HG02970 (cell line): ENCODE measurements around the gene SLC13A4.
"Not testable (repeated sequence)": the region's sequence is repeated elsewhere in the genome, so short reads cannot be mapped to it uniquely, and the experiment has no call there.

Experiments
- ATAC-seq: cut with Tn5 transposase; IDR thresholded peaks from one replicate; pipeline ENCODE4 v1.9.1; 2021; ENCODE audit warnings: mild to moderate bottlenecking, moderate library complexity, moderate number of reproducible peaks; ENCODE audit not compliant: unreplicated experiment, low FRiP score

The SLC13A4 gene

DNA sequence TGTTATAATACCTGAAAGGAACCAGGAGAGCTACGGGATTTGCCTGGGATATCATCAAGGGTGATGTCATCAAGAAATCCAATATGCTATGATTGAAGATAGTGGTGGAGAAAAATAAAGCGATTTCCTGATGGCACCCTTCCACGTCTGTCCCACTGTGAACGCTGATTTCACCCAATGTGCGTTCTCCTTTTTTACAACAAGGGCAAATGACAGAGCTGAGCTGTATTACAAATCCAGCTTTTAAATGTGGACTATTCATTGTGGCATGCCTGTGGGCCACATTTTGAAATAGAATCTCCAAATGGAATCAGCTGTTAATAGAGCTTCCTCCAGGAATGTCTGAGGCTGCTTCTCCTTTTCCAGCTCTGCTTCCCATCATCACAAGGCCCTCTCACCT lies 23.3 kb downstream of the SLC13A4 start:
- no peak for ATAC-seq

DNA sequence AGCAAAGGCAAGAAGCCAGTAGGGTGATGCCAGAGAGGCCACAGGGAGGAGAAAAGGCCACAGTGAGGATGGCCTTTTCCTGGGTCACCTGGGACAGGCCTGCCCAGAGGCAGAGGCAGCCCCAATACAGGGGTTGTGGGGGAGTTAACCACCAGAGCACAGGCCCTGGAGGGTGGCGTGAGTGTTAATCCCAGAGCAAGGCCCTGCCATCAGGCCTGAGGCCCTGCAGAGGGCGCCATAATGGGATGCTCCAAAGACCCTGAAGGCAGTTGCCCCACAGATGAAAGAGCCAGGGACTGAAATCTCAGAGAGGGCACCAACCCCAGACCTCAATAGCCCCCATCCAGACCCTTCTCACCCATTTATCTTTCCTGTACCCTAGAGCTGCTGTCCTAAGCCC lies 23.9 kb downstream of the SLC13A4 start:
- no peak for ATAC-seq

DNA sequence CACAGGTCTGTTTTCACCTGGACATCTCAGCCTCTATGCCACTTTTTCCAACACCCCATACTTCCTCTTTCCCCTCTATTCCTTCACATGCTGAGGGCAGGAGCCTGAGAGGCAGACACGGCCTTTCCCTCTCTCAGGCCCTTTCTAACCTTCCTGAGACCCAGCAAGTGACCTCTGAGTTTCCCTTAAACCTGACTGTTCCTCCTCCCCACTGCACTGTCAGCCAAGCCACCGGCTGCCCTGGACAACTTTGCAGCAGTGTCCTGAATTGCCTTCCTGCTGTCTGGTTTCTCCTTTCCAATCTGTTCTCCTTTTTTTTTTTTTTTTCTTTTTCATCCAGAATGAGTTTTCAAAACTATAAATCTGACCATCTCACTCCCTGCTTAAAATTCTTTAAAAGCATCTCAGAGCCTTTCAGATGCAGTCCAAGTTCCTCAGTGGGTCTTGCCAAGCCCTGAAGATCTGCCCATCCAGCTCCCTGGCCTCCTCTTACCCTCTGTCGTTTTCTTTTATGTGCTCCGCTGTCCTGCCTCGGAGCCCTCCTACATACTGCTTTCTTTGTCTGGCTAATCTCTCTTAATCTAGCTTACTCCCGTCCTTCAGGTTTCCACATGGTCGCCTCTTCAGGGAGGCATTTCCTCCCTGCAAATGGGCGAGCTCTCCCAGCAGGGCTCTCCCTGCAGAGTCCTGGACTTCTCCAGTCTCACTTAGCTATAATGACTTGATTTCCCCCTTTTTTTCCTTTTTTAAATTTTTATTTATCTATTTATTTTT lies 30.5 kb downstream of the SLC13A4 start:
- ATAC-seq, result no peak

DNA sequence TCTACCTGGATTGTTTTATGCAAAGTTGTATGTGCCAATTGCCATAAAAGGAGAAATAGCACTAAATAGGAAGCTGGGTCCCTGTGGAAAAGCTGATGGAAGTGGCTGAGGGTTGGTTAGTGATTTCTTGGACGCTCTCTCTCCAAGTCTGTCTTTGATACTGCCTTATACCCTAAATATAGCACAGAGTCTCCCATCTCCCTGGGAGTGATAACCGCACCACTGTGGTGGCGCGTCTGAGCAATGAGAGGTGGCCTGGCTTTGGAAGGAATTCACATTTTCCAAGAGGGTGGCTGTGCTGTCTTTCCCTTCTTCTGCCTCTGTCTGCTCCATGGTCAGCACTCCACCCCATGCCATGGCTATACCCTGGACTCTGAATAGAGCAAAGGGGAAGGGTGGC lies 34.4 kb downstream of the SLC13A4 start:
- ATAC-seq, result no peak

DNA sequence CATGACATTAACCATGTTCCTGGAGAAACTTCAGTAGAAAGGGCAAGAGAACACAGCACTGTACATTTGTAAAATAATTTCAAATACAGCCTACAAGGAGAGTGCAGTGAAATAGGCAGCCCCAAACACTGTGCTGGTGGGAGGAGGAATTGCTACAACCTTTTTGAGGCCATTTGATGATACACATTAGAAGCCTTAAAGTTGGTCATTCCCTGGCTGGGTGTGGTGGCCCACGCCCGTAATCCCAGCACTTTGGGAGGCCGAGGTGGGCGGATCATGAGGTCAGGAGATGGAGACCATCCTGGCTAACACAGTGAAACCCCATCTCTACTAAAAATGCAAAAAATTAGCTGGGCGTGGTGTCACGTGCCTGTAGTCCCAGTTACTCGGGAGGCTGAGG lies 35.4 kb downstream of the SLC13A4 start:
- ATAC-seq, result not testable (repeated sequence)

DNA sequence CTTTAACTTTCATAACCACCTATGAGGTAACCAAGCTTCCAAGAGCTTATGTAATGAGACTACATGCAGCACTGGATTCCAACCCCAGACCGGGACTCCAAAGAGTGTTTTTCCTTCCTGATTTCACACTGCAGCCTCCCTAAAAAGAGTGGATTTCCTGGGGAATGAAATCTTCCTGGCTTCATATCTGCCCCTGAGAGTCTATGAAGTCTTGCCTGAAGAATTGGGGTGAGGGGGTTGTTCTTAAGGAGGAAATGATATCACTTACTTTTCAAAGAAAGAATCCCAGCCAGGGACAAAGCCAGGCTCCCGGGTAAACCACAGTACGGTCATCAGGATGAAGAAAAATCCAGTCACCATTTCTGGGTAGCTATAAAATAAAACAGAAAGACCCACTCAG lies 35.9 kb downstream of the SLC13A4 start:
- no peak for ATAC-seq

DNA sequence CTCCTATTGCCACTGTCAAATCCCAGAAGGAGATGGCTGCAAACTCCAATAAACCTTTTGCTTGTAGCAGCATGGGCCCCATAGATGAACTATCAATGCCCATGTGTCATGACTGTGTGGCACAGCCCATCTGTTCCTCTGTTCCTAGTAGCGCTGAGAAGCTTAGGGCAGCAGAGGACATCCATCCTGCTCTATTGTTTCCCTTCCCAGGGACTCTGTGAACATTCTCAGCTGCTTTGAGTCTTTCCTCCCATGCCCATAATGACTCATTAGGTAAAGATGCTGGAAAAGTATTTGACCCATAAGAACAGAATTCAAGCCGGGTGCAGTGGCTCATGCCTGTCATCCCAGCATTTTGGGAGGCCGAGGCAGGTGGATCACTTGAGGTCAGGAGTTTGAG lies 37.4 kb downstream of the SLC13A4 start:
- ATAC-seq, result no peak

DNA sequence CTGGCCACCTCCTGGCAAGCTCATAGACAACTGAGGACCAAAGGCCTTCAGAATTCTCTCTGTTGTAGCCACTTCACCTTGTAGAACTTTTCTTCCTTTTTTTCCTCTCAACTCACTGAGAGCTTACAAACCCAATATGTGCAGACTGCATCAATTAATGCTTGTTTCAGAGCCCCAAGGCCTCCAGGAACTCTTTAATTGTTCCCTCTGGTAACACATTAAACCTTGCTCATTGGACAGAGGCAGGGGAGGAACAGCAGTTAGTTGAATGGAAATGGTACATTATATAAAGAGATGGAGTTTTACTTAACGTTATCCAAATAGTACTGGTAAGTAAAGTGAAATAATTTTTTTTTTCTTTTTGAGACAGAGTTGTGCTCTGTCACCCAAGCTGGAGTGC lies 40.5 kb downstream of the SLC13A4 start:
- no peak for ATAC-seq

DNA sequence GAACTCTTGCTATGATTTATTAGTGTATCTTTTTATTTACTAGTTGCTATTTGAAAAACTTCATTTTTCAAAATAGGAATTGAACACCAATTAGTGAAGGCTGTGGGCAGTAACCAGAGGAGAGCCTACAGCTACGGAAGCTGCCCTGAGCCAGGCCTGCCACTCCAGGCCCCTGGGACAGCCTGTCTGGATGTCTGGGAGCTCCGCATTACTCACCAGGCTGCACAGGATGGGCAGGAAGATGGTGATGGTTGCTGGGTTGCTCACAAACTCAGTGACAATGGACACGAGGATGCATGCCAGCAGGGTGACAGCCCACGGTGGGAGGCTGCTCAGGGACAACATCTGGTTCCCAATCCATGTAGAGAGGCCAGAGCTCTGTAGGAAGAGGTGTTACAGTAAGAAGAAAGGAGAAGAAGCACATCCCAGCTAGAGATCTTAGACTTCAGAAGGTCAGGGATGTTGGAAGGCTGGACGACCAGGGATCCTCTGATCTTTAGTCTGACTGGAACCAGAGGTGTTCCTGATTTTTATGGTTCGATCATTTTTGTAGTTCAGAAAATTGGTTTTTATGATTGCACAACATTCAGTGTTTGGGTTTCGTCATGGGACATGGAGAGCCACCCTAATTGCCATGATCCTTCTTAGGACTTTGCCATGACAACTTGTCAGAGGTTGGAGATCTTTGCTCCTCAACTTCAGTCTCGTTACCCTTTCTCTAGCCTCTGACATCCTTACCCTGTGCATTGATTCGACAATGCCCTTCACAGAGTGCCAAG lies 42.5 kb downstream of the SLC13A4 start:
- no peak for ATAC-seq

DNA sequence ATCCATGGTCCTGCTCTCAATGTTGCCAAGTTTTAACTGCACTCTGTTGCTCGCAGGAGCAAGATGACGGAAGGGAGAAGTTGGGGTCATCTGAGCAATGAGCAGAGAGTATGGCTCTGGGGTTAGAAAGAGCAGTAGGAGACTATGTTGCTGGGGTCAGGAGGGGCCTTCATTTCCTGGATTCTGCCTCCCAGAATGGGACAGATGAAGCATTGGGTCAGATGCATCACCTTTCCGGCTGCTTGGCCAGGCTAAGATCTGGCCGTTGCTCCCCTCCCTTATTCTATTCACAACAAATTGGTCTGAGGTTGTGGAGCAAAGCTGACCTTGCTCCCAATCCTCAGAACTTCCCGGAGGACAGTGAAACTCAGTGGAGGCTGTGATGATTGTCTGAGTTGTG lies 43.3 kb downstream of the SLC13A4 start:
- no peak for ATAC-seq

DNA sequence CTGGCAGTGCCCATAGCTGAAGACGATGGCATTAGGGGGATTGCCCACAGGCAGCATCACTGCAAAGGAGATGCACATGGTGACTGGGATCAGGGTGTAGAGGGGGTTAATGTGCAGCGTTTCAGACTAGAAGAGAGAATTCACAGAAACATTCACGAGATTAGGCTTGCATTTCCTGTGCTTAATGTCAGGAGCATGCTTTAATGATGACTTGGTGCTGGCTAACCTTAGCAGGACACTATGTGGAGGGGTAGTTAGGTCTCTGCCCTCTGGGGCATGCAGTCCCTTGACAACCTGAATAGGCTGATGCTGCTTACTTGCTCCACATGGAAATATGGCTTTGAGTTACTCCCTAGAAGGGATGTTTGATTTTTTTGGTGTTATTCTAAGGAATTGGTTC lies 43.9 kb downstream of the SLC13A4 start:
- ATAC-seq, result no peak

DNA sequence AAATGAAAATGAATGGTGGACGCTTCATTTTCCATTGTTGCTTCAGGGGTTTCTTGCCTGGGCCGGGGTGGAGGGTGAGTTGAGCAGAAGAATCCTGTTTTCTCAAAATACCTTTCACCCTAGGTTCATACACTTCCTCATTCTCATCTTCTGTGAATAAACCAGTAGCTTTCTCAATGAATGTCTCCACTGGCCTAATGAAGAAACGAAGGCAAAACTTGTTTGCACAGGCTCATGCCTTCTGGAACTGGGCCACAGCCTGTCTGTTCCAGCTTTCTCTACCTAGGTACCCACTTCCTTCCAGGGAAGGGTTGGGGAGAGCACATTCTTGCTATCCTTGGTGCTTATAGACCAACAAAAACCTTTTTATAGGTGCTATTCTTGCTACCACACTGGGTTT lies 44.4 kb downstream of the SLC13A4 start:
- no peak for ATAC-seq

DNA sequence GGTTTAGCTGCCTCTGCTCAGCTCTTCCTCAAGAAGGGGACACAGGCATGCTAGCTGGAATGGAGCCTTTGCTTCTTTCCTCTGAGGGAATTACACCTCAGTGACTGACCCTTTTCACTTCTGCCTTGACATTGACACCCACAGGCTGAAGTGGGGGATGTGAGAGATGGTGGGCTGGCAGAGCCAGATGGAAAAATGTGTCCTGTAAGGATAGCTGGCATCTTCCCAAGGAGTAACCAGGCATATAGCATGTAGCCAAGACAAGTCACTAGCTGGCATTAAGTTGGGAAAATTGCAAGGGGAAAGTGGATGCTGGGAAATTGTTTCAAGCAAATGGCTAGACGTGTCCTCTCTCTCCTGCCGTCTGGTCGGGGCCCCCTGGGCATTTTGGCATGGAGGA lies 45.8 kb downstream of the SLC13A4 start:
- ATAC-seq, result no peak

DNA sequence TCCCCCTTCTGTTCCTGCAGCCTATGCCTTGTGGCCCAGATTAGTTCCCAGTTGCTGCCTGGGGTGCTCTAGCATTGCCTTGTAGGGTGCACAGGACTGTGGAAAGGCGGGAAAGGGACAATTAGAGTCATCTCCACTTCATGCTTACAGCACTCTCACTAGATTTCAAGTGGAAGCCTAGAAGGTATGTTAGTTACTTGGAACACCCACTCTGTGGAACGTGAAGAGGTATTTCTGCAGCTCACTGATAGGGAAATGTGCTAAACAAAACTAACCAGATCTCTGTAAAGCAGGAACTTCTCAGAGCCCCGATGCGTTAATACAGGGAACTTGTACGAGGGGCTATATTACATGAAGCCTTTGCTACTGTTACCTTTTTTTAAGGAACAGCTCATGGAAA lies 46.2 kb downstream of the SLC13A4 start:
- no peak for ATAC-seq

DNA sequence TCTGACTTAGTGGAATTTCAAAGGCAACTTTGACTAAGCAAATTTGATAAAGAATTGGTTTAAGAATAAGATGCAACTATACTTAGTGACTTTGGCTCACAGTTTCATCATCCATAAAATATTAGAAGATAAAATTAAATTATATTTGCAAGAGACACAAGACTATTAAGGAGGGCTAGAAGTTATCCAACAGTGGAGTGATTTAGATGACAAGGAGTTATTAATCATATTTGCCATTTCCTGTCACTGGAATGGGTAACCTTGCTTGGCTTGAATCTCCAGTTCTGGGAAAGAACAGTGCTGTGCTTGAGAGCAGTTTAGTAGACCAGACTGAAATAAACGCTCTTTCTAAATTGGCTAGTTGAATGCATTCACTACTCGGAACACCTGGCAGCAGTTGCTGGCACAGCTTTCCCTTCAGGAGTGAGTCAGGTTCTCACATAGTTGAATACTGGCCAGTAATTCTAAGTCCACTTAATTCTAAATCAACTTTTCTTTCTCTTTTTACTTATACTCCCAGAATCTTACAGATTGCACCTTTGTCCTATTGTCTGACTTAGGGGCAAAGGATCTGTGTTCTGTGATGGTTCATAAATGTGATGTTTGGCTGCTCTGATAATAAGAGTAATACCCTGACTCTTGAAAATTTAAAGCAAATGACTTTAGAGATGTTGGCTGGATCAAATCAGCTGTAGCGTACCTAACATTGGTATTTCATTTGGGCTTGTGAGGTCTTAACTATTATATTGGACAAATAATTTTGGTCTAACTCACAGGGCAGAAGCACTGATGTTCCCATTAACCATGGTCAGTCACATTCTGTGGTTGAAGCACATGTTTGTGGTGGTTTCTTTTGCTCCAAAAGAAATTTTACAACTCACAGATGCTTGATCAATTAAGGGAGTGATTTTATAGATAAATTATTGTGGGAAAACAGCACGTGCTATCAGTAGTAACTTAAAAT lies 49.1 kb downstream of the SLC13A4 start:
- no peak for ATAC-seq

DNA sequence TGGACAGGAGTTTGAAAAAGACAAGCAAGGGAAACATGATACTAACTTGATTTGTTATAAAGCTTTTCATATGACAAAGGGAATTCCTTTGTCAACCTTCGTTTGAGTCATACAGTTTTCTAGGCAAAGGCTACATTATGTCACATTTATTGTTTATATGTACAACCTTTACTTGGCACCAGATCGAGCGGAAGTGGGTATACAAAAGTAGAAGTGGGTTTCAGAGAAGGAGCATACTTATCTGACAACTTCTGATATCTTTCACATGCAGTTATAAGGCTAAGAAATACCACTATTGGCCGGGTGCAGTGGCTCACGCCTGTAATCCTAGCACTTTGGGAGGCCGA lies 54.7 kb downstream of the SLC13A4 start:
- ATAC-seq, result no peak

DNA sequence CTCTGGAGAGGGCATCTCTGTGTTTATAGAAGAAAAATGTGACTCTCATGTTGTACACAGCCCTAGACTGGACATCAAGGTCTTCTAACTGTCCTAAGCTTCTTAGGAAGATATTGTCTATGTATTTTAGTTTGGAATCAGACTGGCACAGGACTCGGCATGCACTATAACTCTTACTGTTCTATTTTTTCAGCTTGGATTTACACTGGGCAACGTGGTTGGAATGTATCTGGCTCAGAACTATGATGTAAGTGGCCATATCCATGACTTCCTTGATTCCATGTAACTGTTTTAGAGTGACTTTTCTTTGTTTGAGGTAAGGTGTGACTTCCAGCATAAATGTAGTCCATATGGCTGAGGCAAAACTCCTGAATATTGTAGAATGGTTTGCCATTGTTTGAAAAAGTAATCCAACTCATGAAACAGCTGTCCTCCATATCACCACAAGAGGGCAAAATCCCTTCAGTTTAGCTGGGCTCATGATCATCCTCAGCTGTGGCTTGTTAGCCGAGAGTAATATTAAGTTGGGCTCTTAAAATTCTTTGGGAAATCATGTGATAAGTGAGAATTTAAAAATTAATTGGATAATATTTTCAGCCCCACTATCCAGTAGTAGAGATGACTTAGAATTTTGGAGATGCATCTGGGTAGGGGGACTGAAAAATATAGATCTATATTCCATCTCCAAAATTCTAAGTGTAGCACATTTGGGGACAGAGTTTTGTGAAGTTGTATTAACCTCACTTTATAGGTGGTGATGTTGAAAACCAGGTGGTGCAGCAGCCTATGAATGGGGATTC lies 55.2 kb downstream of the SLC13A4 start:
- no peak for ATAC-seq

DNA sequence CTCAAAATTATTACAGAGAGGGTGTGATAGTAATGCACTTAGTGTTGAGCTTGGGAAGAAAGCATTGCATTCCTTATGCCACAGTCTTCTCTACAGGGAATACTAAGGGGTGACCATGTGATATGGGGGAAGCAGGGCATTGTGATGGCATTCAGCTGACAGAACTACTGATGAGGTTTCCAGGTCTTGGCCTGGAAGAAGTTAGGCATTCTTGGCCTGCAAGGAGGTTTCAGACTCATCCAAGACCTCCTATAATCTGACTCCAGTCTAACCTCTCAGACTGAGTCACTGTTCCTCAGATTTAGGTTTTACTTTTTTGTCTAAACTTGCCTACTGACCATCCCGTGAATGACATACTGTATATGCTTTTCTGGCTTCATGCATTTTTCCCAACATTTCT lies 57.8 kb downstream of the SLC13A4 start:
- no peak for ATAC-seq

DNA sequence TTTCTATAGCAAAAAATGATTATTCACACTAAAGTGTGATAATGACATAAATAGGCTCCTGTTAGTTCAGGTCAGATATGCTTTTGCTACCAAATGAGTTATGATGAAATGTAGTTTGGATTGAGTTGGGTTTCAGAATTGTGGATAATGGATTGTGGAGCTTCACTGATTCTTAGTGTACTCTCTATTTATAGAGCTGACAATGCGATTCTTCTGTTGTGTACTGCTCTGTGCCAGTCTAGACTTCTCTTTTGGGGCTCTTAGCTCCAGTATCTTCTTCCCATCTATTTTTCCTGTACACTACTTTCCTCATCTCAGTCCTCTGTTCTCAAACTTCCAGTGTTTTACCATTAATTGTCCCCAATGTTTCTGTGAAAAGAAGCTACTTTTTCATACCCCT lies 58.2 kb downstream of the SLC13A4 start:
- ATAC-seq, result no peak

DNA sequence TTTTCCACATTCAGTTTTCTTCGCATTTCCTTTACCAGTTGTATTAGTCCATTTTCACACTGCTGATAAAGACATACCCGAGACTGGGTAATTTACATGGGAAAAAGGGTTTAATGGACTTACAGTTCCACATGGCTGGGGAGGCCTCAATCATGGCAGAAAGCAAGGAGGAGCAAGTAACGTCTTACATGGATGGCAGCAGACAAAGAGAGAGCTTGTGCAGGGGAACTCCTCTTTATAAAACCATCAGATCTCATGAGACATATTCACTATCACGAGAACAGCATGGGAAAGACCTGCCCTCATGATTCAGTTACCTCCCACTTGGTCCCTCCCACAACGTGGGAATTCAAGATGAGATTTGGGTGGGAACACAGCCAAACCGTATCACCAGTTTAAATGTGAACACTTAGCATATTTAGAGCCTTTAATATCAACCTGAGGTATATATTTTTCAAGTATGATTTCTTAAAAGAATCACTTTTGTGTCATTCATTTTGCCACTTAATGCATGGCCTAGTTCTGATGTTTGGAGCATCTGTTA lies 59.1 kb downstream of the SLC13A4 start:
- not testable (repeated sequence) for ATAC-seq
